ENCODE measurements around the gene DNAJB1.
"Not testable (repeated sequence)": the region's sequence is repeated elsewhere in the genome, so short reads cannot be mapped to it uniquely, and the experiment has no call there.

DNA sequence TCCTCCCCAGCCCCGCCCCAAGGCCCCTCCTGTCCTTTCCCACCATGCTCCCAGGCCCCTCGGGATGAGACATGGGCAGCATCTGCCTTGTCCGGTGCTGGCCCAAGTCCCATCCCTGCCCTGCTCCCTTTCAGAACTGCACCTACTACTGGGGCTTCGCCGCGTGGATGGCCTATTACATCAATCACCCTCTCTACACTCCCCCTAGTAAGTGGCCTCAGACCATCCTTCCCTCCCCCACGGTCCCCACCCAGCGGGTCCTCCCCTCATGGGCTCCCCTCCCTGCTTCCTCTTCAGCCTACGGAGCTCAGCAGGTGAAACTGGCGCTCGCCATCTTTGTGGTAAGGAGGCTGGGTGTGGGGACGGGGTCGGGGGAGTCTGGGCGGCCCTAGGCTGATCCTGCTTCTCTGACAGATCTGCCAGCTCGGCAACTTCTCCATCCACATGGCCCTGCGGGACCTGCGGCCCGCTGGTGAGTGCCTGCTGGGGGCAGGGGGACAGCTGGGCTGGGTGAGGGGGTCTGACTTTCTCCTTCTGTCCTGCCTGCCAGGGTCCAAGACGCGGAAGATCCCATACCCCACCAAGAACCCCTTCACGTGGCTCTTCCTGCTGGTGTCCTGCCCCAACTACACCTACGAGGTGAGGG, 46.6 kb upstream of the DNAJB1 start:
- not testable (repeated sequence) for TF ChIP-seq CTCF (conservative IDR thresholded peaks at IDR 0.05; ENCODE audit: low read depth, low read length); CEBPB (IDR thresholded peaks at IDR 0.05; ENCODE audit: low read depth, low read length); RAD21 (IDR thresholded peaks at IDR 0.05; ENCODE audit: low read length); POLR2A (IDR thresholded peaks at IDR 0.05; ENCODE audit: low read depth, low read length); CHD1 (IDR thresholded peaks at IDR 0.05; ENCODE audit: low read depth, low read length); MXI1 (IDR thresholded peaks at IDR 0.05; ENCODE audit: borderline replicate concordance, low read depth, low read length); MAFK (IDR thresholded peaks at IDR 0.05; ENCODE audit: low read depth, low read length); SMC3 (IDR thresholded peaks at IDR 0.05; ENCODE audit: low read depth, low read length); MAZ (IDR thresholded peaks at IDR 0.05; ENCODE audit: borderline replicate concordance, low read depth, low read length); RCOR1 (IDR thresholded peaks at IDR 0.05; ENCODE audit: insufficient replicate concordance, low read length)
- TF ChIP-seq, protein P1, sequence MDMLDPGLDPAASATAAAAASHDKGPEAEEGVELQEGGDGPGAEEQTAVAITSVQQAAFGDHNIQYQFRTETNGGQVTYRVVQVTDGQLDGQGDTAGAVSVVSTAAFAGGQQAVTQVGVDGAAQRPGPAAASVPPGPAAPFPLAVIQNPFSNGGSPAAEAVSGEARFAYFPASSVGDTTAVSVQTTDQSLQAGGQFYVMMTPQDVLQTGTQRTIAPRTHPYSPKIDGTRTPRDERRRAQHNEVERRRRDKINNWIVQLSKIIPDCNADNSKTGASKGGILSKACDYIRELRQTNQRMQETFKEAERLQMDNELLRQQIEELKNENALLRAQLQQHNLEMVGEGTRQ (IDR thresholded peaks at IDR 0.05; ENCODE audit: low read depth, low read length) = not testable (repeated sequence)

All from IMR-90 (cell line).